Panc1 (cell line): Measurements from ENCODE around the gene CD55. TPM values are rescaled to one million over a fixed set of nuclear protein-coding genes. Genes with fewer than 3 reads are reported as not detected.

ENCODE experiments used
- ATAC-seq: fragments of 200-7000 bp; cut with Tn5 transposase; 2 replicates; pipeline ENCODE4 v1.9.1; 2020; ENCODE audit warnings: mild to moderate bottlenecking, moderate library complexity
- BruUV-seq: library from RNA; stranded (reverse); fragments of 400-500 nt; replicated peaks from 2 replicates; lab custom pipeline; 2021; lab: Mats Ljungman, UMichigan
- CTCF ChIA-PET: fragments of 300-600 bp; sonication (Branson Sonifier 250); formaldehyde crosslinking; loops from one replicate; lab custom pipeline; 2022; ENCODE audit warnings: antibody characterized with exemption; lab: Charles Lee
- POLR2A ChIA-PET: fragments of 300-600 bp; sonication (Branson Sonifier 250); formaldehyde crosslinking; loops from one replicate; lab custom pipeline; 2022; ENCODE audit warnings: antibody characterized with exemption; lab: Charles Lee
- DNase-seq: peaks from one replicate; pipeline ENCODE4 v3.0.0-alpha.2; 2010; ENCODE audit warnings: low read depth, low spot score
- H3K27ac ChIP-seq: 2 replicates; pipeline ENCODE4 v1.5.1; 2011; ENCODE audit warnings: mild to moderate bottlenecking, low read length, inconsistent platforms
- H3K27me3 ChIP-seq: fragments of 200-500 bp; sonication (Bioruptor generic); 2 replicates; pipeline ENCODE4 v1.6.0; 2014; ENCODE audit warnings: low read length, inconsistent platforms; ENCODE audit not compliant: control insufficient read depth, insufficient read depth
- H3K36me3 ChIP-seq: fragments of 200-500 bp; sonication (Bioruptor generic); 2 replicates; pipeline ENCODE4 v1.5.1; 2014; ENCODE audit warnings: inconsistent platforms, mild to moderate bottlenecking, low read length, moderate library complexity; ENCODE audit not compliant: control insufficient read depth, insufficient read depth
- H3K4me1 ChIP-seq: 2 replicates; pipeline ENCODE4 v1.5.1; 2011; ENCODE audit warnings: inconsistent platforms, mild to moderate bottlenecking, low read length, moderate library complexity; ENCODE audit not compliant: control insufficient read depth, insufficient read depth
- H3K4me3 ChIP-seq, 2 experiments: 2 replicates each; pipeline ENCODE4 v1.5.1; 2011 to 2012; ENCODE audit warnings: low read depth in 2 of 2, low read length in 2 of 2, mild to moderate bottlenecking in 2 of 2, inconsistent platforms in 1 of 2, moderate library complexity in 1 of 2
- H3K9me3 ChIP-seq: fragments of 200-500 bp; sonication (Bioruptor generic); 2 replicates; pipeline ENCODE4 v1.5.1; 2014; ENCODE audit warnings: low read depth, mild to moderate bottlenecking, inconsistent platforms, low read length, moderate library complexity; ENCODE audit not compliant: control insufficient read depth, insufficient read depth
- POLR2AphosphoS5 ChIP-seq: IDR thresholded peaks from 2 replicates; pipeline ENCODE4 v1.6.1; 2012; ENCODE audit warnings: mild to moderate bottlenecking, low read depth, low read length, moderate library complexity
- SIN3A ChIP-seq: IDR thresholded peaks from 2 replicates; pipeline ENCODE4 v1.6.1; 2012; ENCODE audit warnings: low read depth, mild to moderate bottlenecking, low read length, moderate library complexity, borderline replicate concordance; ENCODE audit not compliant: insufficient read depth
- TCF7L2 ChIP-seq: IDR thresholded peaks from 2 replicates; pipeline ENCODE4 v1.6.1; 2011; ENCODE audit warnings: mild to moderate bottlenecking, low read depth, low read length, inconsistent platforms
- in situ Hi-C: cut with HindIII; loops from 2 replicates; pipeline ENCODE4 v1.10.0; 2016; ENCODE audit warnings: low sequenced_read_pairs, low pct_unique_long_range_greater_than_20kb
- intact Hi-C: fragments of 100-400 bp; cut with micrococcal nuclease; formaldehyde crosslinking; loops from one replicate; pipeline ENCODE4 v1.10.0; 2022; ENCODE audit not compliant: unreplicated experiment
- total RNA-seq: library from RNA; stranded (reverse); gene quantifications from one replicate; pipeline ENCODE4 v1.2.1, GENCODE V29; 2021; ENCODE audit not compliant: unreplicated experiment
- TF ChIP-seq, protein P1 (sequence below), 2 experiments: IDR thresholded peaks; 2 replicates each; pipeline ENCODE4 v1.6.1; 2011 to 2012; ENCODE audit warnings: low read depth in 2 of 2, control low read depth in 1 of 2, low read length in 1 of 2, mild to moderate bottlenecking in 1 of 2, moderate library complexity in 1 of 2; ENCODE audit not compliant: insufficient read depth in 1 of 2
- TF ChIP-seq, protein P2 (sequence below): fragments of 450-650 bp; IDR thresholded peaks from 2 replicates; pipeline ENCODE4 v1.5.1; 2017; ENCODE audit warnings: mild to moderate bottlenecking

CD55 gene
- total RNA-seq, 1 experiment from 2014 or later: 12.1 TPM

DNA sequence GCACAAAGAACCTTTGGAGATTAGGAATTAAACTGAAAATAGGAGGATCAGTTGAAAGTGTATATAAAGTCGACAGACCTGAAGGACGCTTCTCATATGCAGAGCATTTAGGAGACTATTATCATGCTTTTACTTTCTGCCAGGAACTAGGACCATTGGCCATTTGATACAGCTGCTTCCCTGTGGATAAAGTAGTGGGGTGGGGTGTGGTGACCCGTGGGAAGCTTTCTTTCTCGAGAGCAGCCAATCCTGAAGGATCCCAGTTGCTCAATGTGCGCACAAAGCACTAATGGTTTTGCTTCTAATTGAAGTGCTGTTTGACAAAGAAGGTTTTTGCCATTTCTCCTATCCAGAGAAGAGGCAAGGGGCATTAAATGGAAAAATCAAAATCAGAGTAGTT is 14.9 kb upstream of the CD55 start:
- no peaks in the 10 kb centered on the region; the same call in 1 of the 2 replicates for H3K36me3 ChIP-seq
- H3K9me3 ChIP-seq: peaks cover 5% of the 10 kb centered on the region; the same call in 1 of the 2 replicates
- intact Hi-C loops: no loop called here
- no peak for ATAC-seq
- CTCF ChIA-PET: no interaction called here
- TF ChIP-seq SIN3A: no peak
- no peak for TF ChIP-seq POLR2AphosphoS5
- TF ChIP-seq TCF7L2: no peak
- TF ChIP-seq, protein P1, sequence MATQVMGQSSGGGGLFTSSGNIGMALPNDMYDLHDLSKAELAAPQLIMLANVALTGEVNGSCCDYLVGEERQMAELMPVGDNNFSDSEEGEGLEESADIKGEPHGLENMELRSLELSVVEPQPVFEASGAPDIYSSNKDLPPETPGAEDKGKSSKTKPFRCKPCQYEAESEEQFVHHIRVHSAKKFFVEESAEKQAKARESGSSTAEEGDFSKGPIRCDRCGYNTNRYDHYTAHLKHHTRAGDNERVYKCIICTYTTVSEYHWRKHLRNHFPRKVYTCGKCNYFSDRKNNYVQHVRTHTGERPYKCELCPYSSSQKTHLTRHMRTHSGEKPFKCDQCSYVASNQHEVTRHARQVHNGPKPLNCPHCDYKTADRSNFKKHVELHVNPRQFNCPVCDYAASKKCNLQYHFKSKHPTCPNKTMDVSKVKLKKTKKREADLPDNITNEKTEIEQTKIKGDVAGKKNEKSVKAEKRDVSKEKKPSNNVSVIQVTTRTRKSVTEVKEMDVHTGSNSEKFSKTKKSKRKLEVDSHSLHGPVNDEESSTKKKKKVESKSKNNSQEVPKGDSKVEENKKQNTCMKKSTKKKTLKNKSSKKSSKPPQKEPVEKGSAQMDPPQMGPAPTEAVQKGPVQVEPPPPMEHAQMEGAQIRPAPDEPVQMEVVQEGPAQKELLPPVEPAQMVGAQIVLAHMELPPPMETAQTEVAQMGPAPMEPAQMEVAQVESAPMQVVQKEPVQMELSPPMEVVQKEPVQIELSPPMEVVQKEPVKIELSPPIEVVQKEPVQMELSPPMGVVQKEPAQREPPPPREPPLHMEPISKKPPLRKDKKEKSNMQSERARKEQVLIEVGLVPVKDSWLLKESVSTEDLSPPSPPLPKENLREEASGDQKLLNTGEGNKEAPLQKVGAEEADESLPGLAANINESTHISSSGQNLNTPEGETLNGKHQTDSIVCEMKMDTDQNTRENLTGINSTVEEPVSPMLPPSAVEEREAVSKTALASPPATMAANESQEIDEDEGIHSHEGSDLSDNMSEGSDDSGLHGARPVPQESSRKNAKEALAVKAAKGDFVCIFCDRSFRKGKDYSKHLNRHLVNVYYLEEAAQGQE (IDR thresholded peaks at IDR 0.05; ENCODE audit: insufficient read depth in 1 of 2, low read depth in 2 of 2, low read length in 1 of 2): no peak
- TF ChIP-seq, protein P2, sequence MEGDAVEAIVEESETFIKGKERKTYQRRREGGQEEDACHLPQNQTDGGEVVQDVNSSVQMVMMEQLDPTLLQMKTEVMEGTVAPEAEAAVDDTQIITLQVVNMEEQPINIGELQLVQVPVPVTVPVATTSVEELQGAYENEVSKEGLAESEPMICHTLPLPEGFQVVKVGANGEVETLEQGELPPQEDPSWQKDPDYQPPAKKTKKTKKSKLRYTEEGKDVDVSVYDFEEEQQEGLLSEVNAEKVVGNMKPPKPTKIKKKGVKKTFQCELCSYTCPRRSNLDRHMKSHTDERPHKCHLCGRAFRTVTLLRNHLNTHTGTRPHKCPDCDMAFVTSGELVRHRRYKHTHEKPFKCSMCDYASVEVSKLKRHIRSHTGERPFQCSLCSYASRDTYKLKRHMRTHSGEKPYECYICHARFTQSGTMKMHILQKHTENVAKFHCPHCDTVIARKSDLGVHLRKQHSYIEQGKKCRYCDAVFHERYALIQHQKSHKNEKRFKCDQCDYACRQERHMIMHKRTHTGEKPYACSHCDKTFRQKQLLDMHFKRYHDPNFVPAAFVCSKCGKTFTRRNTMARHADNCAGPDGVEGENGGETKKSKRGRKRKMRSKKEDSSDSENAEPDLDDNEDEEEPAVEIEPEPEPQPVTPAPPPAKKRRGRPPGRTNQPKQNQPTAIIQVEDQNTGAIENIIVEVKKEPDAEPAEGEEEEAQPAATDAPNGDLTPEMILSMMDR: no peak
- H3K4me1 ChIP-seq: peaks cover 11% of the 10 kb centered on the region
- in situ Hi-C loops: no loop called here
- H3K27ac ChIP-seq: no peak overlapping the region
- no peak for DNase-seq
- BruUV-seq: no TSS peak
- H3K27me3 ChIP-seq: no peaks in the 10 kb centered on the region
- POLR2A ChIA-PET: no interaction called here
- no peak overlapping the region for H3K4me3 ChIP-seq

DNA sequence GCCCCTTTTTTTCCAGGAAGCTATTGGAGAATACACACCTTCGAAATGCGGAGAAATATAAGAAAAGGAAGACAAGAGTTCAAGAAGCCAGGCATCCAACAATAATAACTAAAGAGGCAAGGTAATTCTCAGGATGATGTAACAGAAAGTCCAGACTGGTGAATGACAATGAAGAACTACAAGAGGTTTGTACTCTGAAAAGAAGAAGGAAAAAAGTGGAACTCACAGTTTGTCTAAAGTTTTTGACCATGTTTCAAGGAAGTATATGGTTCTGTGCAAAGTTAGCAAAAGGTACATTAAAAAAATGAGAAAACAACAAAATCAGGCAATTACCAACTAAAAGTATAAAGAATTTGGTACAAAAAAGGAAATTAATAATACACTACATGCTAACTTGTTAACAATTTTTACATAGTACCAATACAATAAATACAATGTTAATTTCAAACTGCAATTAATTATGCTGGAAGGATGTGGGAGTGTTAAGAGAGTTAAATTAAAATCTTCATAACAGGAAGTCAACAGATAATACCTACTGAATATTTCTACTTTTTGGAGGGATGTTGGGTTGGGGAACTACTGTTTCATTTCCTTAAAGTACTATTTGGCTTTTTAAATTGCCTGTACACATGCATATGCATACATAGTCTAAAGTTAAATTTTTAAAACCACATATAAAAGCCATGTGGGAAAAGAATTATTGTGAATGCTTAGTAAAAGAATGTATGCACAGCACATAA is 12.9 kb upstream of the CD55 start:
- ATAC-seq (no peak), DNase-seq (no peak)
- Histone ChIP-seq H3K9me3 (no peaks in the 10 kb centered on the region), H3K4me1 (peaks cover 11% of the 10 kb centered on the region), H3K36me3 (no peaks in the 10 kb centered on the region; the same call in 1 of the 2 replicates), H3K27ac (no peak overlapping the region; the same call in 1 of the 2 replicates), H3K4me3 (no peak overlapping the region), H3K27me3 (no peaks in the 10 kb centered on the region)
- intact Hi-C loops: no loop called here
- TF ChIP-seq TCF7L2 (no peak), SIN3A (no peak), POLR2AphosphoS5 (no peak)
- TF ChIP-seq, protein P1 (IDR thresholded peaks at IDR 0.05; ENCODE audit: insufficient read depth in 1 of 2, low read depth in 2 of 2, low read length in 1 of 2): no peak
- TF ChIP-seq, protein P2: no peak
- no TSS peak for BruUV-seq
- CTCF ChIA-PET: no interaction called here
- in situ Hi-C loops: no loop called here
- POLR2A ChIA-PET: no interaction called here
